RWPE2 (cell line): ENCODE results near the gene RGPD3.
"Not testable (repeated sequence)": the region's sequence is repeated elsewhere in the genome, so short reads cannot be mapped to it uniquely, and the experiment has no call there.

ENCODE experiments used
- ATAC-seq: fragments of 200-7000 bp; cut with Tn5 transposase; 3 replicates; pipeline ENCODE4 v1.9.1; 2021; ENCODE audit warnings: low read depth
- DNase-seq: peaks from one replicate; pipeline ENCODE4 v3.0.0-alpha.2; 2020; ENCODE audit warnings: low spot score
- H3K27ac ChIP-seq: fragments of 450-650 bp; 2 replicates; pipeline ENCODE4 v1.5.1; 2017; ENCODE audit warnings: mild to moderate bottlenecking; ENCODE audit not compliant: poor library complexity, severe bottlenecking
- H3K27me3 ChIP-seq: fragments of 250-450 bp; sonication (Bioruptor Pico); 2 replicates; pipeline ENCODE4 v1.5.1; 2021; ENCODE audit warnings: mild to moderate bottlenecking, moderate library complexity; ENCODE audit not compliant: insufficient read depth, poor library complexity, severe bottlenecking
- H3K36me3 ChIP-seq: fragments of 250-450 bp; sonication (Bioruptor Pico); 2 replicates; pipeline ENCODE4 v1.5.1; 2020; ENCODE audit warnings: low read depth, mild to moderate bottlenecking, moderate library complexity
- H3K4me1 ChIP-seq: fragments of 250-450 bp; sonication (Bioruptor Pico); 2 replicates; pipeline ENCODE4 v1.5.1; 2021; ENCODE audit warnings: mild to moderate bottlenecking, moderate library complexity; ENCODE audit not compliant: insufficient read depth, poor library complexity, severe bottlenecking
- H3K4me3 ChIP-seq: fragments of 250-450 bp; sonication (Bioruptor Pico); 2 replicates; pipeline ENCODE4 v1.5.1; 2021; ENCODE audit warnings: mild to moderate bottlenecking, moderate library complexity; ENCODE audit not compliant: severe bottlenecking
- H3K9me3 ChIP-seq: fragments of 250-450 bp; sonication (Bioruptor Pico); 2 replicates; pipeline ENCODE4 v1.5.1; 2021; ENCODE audit warnings: mild to moderate bottlenecking, moderate library complexity; ENCODE audit not compliant: severe bottlenecking
- TF ChIP-seq, protein P1 (sequence below): fragments of 450-650 bp; IDR thresholded peaks from one replicate; pipeline ENCODE4 v1.5.1; 2017; ENCODE audit warnings: mild to moderate bottlenecking, moderate library complexity; ENCODE audit not compliant: poor library complexity, severe bottlenecking

Gene RGPD3

DNA sequence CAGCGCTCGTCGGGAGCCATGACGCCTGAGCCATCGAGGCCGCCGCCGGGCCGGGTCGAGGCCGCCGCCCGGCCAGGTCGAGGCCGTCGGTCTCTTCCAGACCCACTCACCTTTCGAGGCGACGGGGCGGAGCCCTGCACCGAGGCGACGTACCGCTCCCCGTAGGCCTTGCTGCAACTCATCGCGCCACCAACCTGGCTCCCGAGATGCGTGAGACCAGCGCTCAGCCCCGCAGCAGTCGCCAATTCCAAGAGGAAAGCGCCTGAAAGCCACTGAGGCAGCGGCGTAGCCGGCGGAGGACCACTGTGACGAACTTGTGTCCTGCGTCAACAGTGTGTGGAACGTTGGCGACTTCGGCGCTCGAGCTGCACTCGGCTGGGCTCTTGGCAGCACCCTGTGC lies at the start of gene RGPD3:
RGPD3 (minus strand) TSS at position 307 of the 400 bp plus-strand sequence; CDS start at position 182, 125 bp downstream.
- not testable (repeated sequence) for H3K27me3 ChIP-seq, DNase-seq, H3K9me3 ChIP-seq, ATAC-seq, H3K27ac ChIP-seq, H3K36me3 ChIP-seq, H3K4me1 ChIP-seq, H3K4me3 ChIP-seq

DNA sequence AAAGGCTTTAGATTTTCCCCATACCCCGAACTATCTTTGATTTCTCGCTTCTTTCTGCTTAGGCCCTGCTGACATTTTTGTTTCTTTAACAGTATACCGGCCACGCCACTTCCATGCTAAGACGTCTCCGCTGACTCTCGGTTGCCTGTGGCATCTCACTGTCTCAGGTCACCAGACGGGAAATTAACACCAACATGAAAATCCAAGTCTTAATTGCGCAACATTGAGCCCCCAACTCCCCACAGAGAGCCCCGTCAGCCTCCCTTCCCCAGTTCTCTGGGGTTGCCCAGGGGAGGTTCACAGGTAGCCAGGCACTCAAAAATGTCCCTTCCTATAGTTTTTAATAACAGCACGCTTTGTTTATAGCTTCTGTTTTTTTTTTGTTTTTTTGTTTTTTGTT lies 49.1 kb upstream of the RGPD3 start:
- Histone ChIP-seq H3K27ac (no peak overlapping the region), H3K4me1 (peaks cover 5% of the 10 kb centered on the region), H3K9me3 (no peaks in the 10 kb centered on the region), H3K36me3 (no peaks in the 10 kb centered on the region), H3K27me3 (no peaks in the 10 kb centered on the region), H3K4me3 (no peak overlapping the region)
- ATAC-seq, result no peak
- DNase-seq, result no peak
- TF ChIP-seq, protein P1, sequence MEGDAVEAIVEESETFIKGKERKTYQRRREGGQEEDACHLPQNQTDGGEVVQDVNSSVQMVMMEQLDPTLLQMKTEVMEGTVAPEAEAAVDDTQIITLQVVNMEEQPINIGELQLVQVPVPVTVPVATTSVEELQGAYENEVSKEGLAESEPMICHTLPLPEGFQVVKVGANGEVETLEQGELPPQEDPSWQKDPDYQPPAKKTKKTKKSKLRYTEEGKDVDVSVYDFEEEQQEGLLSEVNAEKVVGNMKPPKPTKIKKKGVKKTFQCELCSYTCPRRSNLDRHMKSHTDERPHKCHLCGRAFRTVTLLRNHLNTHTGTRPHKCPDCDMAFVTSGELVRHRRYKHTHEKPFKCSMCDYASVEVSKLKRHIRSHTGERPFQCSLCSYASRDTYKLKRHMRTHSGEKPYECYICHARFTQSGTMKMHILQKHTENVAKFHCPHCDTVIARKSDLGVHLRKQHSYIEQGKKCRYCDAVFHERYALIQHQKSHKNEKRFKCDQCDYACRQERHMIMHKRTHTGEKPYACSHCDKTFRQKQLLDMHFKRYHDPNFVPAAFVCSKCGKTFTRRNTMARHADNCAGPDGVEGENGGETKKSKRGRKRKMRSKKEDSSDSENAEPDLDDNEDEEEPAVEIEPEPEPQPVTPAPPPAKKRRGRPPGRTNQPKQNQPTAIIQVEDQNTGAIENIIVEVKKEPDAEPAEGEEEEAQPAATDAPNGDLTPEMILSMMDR, result no peak

DNA sequence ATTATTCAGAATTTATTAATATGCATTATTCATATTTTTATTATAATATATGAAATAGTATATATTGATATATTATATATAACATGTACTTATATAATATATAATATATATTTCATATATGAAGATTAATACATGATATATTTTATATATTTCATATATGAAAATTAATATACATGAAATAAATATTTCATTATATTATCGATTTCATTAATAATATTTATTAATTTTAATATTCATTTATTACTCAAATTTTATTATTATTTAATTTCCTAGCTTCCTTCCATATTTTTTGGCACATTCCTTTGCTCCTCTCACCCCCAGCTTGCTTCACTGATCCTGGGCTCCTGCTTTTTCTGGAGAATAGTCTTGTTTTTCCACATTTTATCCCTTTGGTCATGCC lies 48.7 kb upstream of the RGPD3 start:
- ATAC-seq (no peak), DNase-seq (no peak)
- H3K27me3 ChIP-seq, result no peaks in the 10 kb centered on the region
- peaks cover 8% of the 10 kb centered on the region for H3K4me1 ChIP-seq
- H3K36me3 ChIP-seq, result no peaks in the 10 kb centered on the region
- TF ChIP-seq, protein P1, result no peak
- H3K9me3 ChIP-seq, result no peaks in the 10 kb centered on the region
- H3K27ac ChIP-seq, result no peak overlapping the region
- no peak overlapping the region for H3K4me3 ChIP-seq

DNA sequence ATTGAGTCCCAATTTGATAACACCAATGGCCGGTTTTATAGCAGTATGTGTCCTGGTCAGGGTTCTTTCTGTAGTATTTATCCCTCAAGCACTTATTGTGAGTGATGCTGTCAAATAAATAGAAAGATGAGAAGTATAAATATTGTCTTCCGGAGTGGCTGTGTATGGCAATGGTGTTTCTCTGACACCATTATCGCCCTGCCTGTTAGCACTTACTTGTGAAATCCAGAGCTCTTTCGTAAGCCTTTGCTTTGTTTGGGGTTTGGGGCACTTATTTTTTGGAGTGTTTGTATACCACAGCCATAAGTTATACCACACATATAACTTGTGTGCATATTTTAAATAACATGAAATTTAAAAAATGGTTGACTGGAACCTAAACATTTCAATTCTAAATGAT lies 48.2 kb upstream of the RGPD3 start:
- H3K4me1 ChIP-seq, result peaks cover 9% of the 10 kb centered on the region
- no peaks in the 10 kb centered on the region for H3K36me3 ChIP-seq
- no peaks in the 10 kb centered on the region for H3K27me3 ChIP-seq
- TF ChIP-seq, protein P1, result no peak
- ATAC-seq (no peak), DNase-seq (no peak)
- no peaks in the 10 kb centered on the region for H3K9me3 ChIP-seq
- no peak overlapping the region for H3K4me3 ChIP-seq
- H3K27ac ChIP-seq, result no peak overlapping the region

DNA sequence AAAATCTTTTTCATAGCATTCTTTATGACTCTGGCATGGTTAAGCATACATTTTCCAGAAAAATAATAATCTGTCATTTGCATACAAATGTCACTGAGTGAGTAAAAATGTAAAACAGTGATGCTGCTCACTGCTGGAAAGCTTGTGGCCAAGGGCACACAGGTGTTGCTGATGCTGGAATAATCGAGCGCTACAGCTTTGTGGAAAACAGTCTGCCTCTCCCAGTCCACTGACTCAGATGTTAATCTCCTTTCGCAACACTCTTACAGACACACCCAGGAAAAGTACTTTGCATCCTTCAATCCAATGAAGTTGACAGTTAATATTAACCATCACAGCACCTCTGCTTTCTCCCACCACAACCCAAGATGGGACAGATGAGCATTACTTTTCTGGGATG lies 46.6 kb upstream of the RGPD3 start:
- H3K4me1 ChIP-seq, H3K4me3 ChIP-seq, H3K27me3 ChIP-seq, H3K36me3 ChIP-seq, H3K9me3 ChIP-seq, H3K27ac ChIP-seq, DNase-seq: not testable (repeated sequence)
- peak; percentile 80 for ATAC-seq

DNA sequence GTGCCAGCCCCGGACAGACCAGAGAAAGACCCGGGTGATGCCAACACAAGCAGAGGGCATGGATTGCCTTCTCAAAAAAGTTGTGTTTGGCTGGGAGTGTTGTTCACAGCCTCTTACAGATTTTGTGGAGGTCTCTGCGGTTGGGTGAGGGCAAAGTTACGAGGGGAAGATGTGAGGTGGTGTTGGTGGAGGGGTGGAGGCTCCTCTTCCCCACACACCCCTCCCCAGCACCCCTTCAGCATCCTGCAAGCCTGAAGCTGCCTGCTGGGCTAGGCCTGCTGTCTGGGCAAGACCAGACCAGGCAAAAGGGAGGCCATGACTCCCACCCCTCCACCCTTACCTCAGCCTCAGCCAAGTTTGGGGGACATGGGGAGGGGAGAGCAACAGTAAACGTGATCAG lies 45.2 kb upstream of the RGPD3 start:
- not testable (repeated sequence) for H3K4me3 ChIP-seq, ATAC-seq, H3K4me1 ChIP-seq, H3K27me3 ChIP-seq, DNase-seq, H3K27ac ChIP-seq, H3K36me3 ChIP-seq, H3K9me3 ChIP-seq

DNA sequence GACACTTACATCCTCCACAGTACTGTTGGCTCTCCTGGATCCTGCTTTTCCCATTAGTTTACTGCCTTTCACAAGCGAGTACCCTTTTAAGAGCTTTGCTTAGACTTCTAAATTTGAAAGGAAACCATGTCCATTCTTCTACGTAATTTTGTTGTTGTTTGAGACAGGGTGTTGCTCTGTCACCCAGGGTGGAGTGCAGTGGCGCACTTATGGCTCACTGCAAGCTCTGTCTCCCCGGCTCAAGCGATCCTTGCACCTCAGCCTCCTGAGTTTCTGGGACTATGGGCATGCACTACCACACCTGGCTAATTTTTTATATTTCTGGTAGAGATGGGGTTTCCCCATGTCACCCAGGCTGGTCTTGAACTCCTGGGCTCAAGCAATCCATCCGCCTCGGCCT lies 43.7 kb upstream of the RGPD3 start:
- not testable (repeated sequence) for H3K4me3 ChIP-seq, H3K4me1 ChIP-seq, H3K9me3 ChIP-seq, H3K27ac ChIP-seq, H3K36me3 ChIP-seq, ATAC-seq, DNase-seq, H3K27me3 ChIP-seq

DNA sequence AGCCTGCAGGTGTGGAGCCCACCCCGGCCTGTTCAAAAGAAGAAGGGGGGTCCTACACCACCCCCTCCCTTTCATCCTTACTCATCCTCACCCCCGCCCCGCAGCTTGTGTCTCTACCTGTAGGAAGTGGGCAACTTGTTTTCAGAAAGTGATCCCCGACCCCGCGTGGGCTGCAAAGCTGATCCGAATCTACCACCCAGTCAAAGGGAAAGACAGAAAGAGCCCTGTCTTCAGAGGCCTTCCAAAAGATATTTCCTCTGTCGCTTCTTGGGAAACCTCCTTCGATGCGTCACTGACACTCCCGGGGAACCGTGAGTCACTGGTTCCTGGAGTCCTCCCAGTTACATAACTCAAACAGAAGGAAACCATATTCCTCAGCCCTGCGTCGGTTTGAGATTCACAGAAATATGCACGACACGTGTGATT lies 43.3 kb upstream of the RGPD3 start:
- not testable (repeated sequence) for H3K27me3 ChIP-seq, DNase-seq, H3K9me3 ChIP-seq, H3K36me3 ChIP-seq, H3K4me3 ChIP-seq, H3K27ac ChIP-seq, H3K4me1 ChIP-seq
- peak; percentile 86 for ATAC-seq

DNA sequence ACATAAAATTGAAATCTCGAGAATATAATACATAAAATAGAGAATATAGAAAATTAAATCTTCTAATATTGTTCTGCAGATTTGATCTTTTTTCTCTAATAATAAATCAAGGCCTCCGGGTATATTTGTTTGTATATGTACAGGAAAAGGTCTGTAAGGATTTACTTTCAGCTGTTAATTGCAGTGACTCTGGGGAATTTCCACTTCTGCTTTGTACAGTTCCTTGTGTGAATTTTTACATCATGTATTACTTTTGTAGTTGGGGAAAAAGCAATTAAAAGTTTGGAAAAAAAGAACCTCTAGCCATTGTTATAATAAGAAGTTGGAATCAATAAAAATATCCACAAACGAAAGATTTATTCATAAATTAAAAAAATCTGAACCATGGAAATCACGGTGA lies 42.6 kb upstream of the RGPD3 start:
- H3K36me3 ChIP-seq, H3K4me3 ChIP-seq, H3K9me3 ChIP-seq, DNase-seq, ATAC-seq, H3K4me1 ChIP-seq, H3K27me3 ChIP-seq, H3K27ac ChIP-seq: not testable (repeated sequence)
